Esophagus squamous epithelium (tissue), 5 donors: Measurements from ENCODE around the gene SORD. TPM values are rescaled to one million over a fixed set of nuclear protein-coding genes. Genes with fewer than 3 reads are reported as not detected.
"Not testable (repeated sequence)": the region's sequence is repeated elsewhere in the genome, so short reads cannot be mapped to it uniquely, and the experiment has no call there.

Experiments used
- DNase-seq: peaks from one replicate; lab custom pipeline; 2025; lab: John Stamatoyannopoulos, UW
- H3K27ac ChIP-seq, 4 donors: fragments of 200-600 bp; sonication (generic); one replicate each; pipeline ENCODE4 v1.5.1; 2016 to 2019; ENCODE audit warnings: mild to moderate bottlenecking in 1 of 4
- H3K27me3 ChIP-seq, 4 donors: fragments of 200-600 bp; sonication (generic); 1 replicate in 3 of 4; 2 replicates in 1 of 4; pipeline versions ENCODE4 v1.5.1 to v1.6.0; 2017 to 2021; ENCODE audit warnings: antibody characterized with exemption in 1 of 4
- H3K36me3 ChIP-seq, 3 donors: fragments of 200-600 bp; sonication (generic); one replicate each; pipeline ENCODE4 v1.5.1; 2016 to 2019
- H3K4me1 ChIP-seq, 3 donors: fragments of 200-600 bp; sonication (generic); one replicate each; pipeline ENCODE4 v1.5.1; 2017 to 2019
- H3K4me3 ChIP-seq, 4 donors: fragments of 200-600 bp; sonication (generic); 1 replicate in 3 of 4; 2 replicates in 1 of 4; pipeline ENCODE4 v1.5.1; 2016 to 2019; ENCODE audit warnings: mild to moderate bottlenecking in 2 of 4, moderate library complexity in 1 of 4
- H3K9me3 ChIP-seq, 3 donors: fragments of 200-600 bp; sonication (generic); one replicate each; pipeline ENCODE4 v1.5.1; 2016 to 2019
- POLR2A ChIP-seq, 4 donors: fragments of 450-650 bp; IDR thresholded peaks; one replicate each; pipeline ENCODE4 v1.6.1; 2017; ENCODE audit warnings: antibody characterized with exemption in 4 of 4, mild to moderate bottlenecking in 4 of 4, moderate library complexity in 3 of 4
- WGBS, 2 donors: methylation state at CpG; one replicate each; pipeline ENCODE4 v1.1.5; 2018; 5-methylcytosine and 5-hydroxymethylcytosine counted together
- intact Hi-C: fragments of 100-400 bp; cut with DNase I; formaldehyde crosslinking; loops from one replicate; pipeline ENCODE4 v1.15.0; 2022
- total RNA-seq, 4 donors: library from RNA; depleted of rRNA; stranded (reverse); fragments of >200 nt; gene quantifications; one replicate each; pipeline ENCODE4 v1.1.0, GENCODE V29; 2016
- TF ChIP-seq, protein P1 (sequence below), 6 experiments: fragments of 450-650 bp in 4 of 6; fragments of 200-600 bp in 2 of 6; sonication (generic) in 2 of 6; IDR thresholded peaks; one replicate each; pipeline ENCODE4 v1.5.1; 2016 to 2019; ENCODE audit warnings: antibody characterized with exemption in 6 of 6, mild to moderate bottlenecking in 4 of 6, moderate library complexity in 4 of 6
- donor health status: DM: yes; HTN: yes; CAD: no.

Gene SORD
- 10 to 100 TPM; 26.3 to 39.3 (median 31.0) TPM for total RNA-seq

DNA sequence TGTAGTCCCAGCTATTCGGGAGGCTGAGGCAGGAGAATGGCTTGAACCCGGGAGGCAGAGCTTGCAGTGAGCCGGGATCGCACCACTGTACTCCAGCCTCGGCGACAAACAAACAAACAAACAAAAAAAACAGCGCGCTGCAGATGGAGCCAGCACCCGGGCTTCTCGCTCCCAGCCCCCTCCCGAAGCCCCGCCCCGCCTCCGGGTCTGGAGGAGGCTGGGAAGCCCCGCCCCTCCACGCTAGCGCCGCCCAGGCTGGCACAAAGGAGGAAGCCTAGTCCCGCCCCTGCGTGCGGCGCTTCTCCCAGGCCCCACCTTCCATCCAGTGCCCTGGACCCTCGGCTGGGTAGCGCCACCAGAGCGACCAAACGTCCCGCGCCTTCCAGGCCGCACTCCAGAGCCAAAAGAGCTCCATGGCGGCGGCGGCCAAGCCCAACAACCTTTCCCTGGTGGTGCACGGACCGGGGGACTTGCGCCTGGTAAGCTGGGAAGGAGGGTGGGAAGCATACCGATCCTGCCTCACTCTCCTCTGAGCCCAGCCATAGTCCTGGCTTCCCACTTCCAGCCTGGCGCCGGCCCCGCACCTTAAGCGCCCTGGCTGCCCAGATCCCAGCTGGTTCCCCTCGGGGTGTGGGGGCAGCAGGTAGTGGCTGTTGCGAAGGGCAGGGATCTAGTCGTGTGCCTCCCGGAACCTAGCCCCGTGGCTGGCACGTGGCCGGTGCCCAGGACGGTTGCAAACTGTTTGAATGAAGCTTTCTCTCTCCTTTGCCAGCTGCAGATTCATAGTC, at the start of gene SORD:
Gene SORD (plus strand): TSS at position 325 of the 788 bp plus-strand sequence. CDS start 89 bp downstream, at position 414.
- peak; percentile 39 for DNase-seq
- TF ChIP-seq POLR2A (IDR thresholded peaks at IDR 0.05), result peak in 1 of 4 donors; percentile 39
- TF ChIP-seq, protein P1, sequence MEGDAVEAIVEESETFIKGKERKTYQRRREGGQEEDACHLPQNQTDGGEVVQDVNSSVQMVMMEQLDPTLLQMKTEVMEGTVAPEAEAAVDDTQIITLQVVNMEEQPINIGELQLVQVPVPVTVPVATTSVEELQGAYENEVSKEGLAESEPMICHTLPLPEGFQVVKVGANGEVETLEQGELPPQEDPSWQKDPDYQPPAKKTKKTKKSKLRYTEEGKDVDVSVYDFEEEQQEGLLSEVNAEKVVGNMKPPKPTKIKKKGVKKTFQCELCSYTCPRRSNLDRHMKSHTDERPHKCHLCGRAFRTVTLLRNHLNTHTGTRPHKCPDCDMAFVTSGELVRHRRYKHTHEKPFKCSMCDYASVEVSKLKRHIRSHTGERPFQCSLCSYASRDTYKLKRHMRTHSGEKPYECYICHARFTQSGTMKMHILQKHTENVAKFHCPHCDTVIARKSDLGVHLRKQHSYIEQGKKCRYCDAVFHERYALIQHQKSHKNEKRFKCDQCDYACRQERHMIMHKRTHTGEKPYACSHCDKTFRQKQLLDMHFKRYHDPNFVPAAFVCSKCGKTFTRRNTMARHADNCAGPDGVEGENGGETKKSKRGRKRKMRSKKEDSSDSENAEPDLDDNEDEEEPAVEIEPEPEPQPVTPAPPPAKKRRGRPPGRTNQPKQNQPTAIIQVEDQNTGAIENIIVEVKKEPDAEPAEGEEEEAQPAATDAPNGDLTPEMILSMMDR (IDR thresholded peaks at IDR 0.05), result peak in 1 of 6 experiments; percentile 6
- WGBS, 2 donors, result 1 to 9% methylated on average over 4 to 15 of the region's 48 CpGs
- Histone ChIP-seq H3K4me3 (peak within 1 kb of the TSS; percentile 70 to 87 (median 74)), H3K9me3 (no peaks in the 10 kb centered on the region), H3K4me1 (peaks cover 10 to 42% (median 13%) of the 10 kb centered on the region in 3 donors), H3K27ac (peak within 1 kb of the TSS; percentile 73 to 82 (median 78)), H3K36me3 (peaks cover 0 to 10% (median 0%) of the 10 kb centered on the region in 3 donors), H3K27me3 (peaks cover 0 to 27% (median 0%) of the 10 kb centered on the region in 4 donors)
- intact Hi-C loops, result no loop called here

DNA sequence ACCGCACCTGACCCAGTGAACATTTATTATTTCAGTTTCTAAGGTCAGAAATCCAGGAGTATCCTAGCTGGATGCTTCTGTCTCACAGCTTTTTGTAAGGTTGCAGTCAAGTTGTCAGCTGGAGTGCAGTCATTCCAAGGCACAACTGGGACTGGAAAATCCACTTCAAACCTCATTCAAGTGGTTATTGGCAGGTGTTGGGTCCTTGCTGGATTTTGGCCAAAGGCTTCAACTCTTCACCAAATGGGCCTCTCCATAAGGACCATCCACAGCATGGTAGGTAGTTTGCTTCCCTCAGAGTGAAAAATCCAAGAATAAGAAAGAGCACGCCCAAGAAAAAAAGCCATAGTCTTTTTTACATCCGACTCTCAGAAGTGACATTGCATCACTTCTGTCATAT, 46.8 kb upstream of the SORD start:
- intact Hi-C loops, H3K27me3 ChIP-seq, H3K4me1 ChIP-seq, H3K9me3 ChIP-seq, H3K36me3 ChIP-seq, H3K27ac ChIP-seq, H3K4me3 ChIP-seq, DNase-seq: not testable (repeated sequence)
- 80 to 90% methylated on average over 3 of the region's 3 CpGs for WGBS, 2 donors

DNA sequence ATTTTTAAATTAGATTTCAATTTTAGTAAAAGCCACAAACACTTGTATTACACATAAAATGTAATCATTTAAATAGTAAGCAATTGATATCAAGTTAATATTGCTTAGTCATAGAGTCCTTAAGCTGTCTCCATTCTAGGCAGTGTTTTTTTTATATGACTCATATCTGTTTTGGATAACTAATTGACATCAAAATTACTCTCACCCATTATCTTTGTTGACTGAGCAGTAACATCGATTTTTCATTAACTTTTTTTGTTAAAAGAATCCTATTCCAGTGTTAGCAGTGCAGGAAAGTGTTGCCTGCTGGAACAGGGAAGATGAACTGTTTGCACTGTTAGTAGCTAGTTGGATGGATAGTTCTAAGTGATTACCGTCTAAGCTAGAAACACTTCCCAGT, 45.2 kb upstream of the SORD start:
- H3K27ac ChIP-seq, H3K4me3 ChIP-seq, H3K36me3 ChIP-seq, DNase-seq, H3K9me3 ChIP-seq, H3K27me3 ChIP-seq, H3K4me1 ChIP-seq, intact Hi-C loops: not testable (repeated sequence)
- 38 to 49% methylated on average over 2 of the region's 2 CpGs for WGBS, 2 donors

DNA sequence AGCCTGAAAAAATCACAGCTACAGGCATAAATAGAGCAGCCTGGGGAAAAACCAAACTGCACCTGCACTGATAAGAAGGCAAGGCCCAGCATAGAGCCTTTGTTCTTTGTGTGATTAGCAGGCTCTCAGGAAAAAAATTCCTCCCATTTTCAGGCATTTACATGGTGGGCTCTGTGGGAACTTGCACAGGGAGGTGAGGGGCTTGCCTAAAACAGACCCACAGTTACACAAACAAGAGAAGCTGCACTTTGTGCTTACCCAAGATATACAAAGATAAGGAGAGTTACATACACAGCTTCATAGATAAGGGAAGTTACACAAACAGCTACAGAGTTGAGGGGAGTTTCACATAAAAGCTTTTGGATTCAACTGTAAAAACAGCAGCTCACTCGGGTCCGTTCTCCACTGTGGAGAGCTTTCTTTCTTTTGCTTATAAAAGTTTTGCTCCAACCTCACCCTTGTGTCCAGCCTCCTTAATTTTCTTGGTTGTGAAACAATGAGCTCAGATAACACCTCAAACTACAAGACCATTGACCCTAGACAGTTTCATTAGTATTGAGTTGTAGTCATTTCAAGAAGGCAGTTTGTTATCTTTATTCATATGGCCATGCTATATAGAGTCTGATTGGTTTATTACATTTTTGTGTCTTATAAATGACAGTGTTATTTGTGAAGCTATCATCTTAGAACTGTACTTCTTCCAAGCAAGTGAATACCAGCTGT, 43.2 kb upstream of the SORD start:
- H3K36me3 ChIP-seq, DNase-seq, H3K9me3 ChIP-seq, H3K4me1 ChIP-seq, H3K27ac ChIP-seq, H3K4me3 ChIP-seq, intact Hi-C loops, H3K27me3 ChIP-seq: not testable (repeated sequence)
- WGBS, 2 donors, result 20 to 53% methylated on average over 1 to 2 of the region's 2 CpGs

DNA sequence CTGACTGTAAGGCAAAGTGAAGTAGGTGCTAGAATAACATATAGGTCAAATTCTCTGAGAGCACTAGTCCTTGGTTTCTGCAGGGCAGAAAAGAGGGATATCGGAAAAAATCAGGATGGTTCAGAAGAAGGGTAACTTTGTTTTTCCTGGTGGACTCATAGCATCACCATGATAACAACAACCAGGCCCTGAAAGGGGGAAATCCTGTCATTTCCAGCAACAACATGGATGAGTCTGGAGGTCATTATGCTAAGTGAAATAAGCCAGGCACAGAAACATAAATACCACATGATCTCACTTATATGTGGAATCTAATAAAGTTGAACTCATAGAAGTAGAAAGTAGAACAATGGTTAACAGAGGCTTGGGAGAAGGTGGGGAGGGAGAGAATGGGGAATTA, 38.9 kb upstream of the SORD start:
- H3K9me3 ChIP-seq, H3K27me3 ChIP-seq, H3K4me3 ChIP-seq, H3K36me3 ChIP-seq, intact Hi-C loops, DNase-seq, H3K27ac ChIP-seq, H3K4me1 ChIP-seq: not testable (repeated sequence)
- WGBS, 2 donors, result 78 to 86% methylated on average over 1 of the region's 1 CpG

DNA sequence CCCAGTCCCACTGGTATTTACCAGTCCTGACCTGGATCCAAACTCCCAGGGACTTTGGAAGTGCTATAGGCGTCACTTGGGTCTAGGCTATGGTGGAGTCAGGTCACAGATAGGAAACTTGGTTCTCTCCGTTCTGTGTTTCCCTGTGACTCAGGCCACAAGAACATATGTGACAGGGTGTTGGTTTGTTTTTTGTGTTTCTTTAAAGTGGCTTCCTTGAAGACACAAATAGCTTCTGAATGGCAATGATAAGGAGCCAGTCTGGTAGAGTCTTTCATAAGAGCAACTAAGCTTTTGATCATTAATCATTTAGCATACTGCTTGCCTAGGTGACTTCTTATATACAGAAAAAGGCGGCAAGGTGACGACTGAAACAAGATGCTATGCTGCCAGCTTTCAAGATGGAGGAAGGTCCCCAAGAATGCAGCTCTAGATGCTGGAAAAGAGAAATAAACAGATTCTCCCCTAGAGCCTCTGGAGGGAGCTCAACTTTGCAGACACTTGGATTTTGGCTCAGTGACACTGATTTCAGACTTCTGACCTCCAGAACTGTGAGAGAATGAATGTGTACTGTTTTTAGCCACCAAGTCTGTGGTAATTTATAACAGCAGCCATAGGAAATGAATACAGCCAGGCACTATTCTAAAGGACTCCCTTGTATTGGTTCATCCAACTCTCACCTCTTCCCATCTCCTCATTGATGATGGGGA, 36.5 kb upstream of the SORD start:
- 78 to 81% methylated on average over 2 to 4 of the region's 4 CpGs for WGBS, 2 donors
- H3K27me3 ChIP-seq, H3K27ac ChIP-seq, H3K4me3 ChIP-seq, H3K36me3 ChIP-seq, intact Hi-C loops, DNase-seq, H3K4me1 ChIP-seq, H3K9me3 ChIP-seq: not testable (repeated sequence)

DNA sequence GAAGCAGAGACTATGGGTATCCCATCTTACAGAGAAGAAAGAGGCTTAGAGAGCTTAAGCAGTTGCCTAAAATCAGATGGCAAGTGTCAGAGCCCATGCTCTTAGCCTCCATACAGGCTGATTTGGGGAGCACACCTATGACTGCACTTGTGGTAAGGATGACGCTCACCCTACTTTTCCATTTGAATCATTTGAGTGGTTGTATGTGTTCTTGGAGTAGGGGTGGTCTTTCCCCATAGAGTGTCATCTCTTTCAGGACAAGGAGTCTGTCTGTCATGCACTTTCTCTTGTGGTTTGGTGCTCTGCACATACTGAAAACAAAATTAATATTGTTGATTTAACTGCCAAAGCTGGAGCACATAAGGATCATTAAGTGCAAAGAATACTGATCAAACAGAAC, 35.3 kb upstream of the SORD start:
- H3K27ac ChIP-seq, H3K9me3 ChIP-seq, DNase-seq, H3K27me3 ChIP-seq, H3K36me3 ChIP-seq, intact Hi-C loops, H3K4me1 ChIP-seq, H3K4me3 ChIP-seq: not testable (repeated sequence)
- WGBS, 2 donors, result no CpG with 5 or more reads among the region's 1 CpG

DNA sequence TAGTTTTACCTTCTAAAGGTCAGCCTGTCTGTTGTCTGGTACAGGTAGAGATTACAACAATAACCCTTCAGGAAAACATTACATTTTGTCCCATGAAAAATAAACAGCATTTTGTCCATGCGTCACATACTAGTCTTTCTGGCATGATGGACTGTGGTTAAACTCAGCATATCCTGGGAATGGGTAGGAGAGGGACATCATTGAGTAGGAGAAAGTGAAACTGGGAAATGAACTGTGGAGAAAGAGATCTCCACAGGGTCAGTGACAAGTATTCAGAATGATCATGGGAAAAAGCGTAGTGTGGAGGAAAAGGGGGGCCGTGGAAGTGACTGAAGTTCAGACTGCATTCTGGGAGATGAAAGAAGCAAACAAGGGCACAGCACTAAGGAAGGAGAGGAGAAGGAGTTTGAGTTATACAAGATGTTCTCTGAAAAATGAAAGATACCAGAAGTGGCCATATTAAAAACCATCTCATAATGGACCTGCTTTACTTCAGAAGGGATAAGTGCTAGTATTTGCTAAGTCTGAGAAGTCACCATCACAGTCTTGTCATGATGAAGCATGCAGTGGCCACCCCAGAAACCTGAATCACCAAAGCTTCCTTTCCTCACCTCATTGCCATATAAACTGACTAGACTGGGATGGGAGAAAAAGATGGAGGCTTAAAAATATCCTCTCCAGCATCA, 34.7 kb upstream of the SORD start:
- H3K36me3 ChIP-seq, DNase-seq, H3K27me3 ChIP-seq, H3K4me3 ChIP-seq, H3K9me3 ChIP-seq, H3K4me1 ChIP-seq, intact Hi-C loops, H3K27ac ChIP-seq: not testable (repeated sequence)
- 68 to 71% methylated on average over 1 to 2 of the region's 3 CpGs for WGBS, 2 donors

DNA sequence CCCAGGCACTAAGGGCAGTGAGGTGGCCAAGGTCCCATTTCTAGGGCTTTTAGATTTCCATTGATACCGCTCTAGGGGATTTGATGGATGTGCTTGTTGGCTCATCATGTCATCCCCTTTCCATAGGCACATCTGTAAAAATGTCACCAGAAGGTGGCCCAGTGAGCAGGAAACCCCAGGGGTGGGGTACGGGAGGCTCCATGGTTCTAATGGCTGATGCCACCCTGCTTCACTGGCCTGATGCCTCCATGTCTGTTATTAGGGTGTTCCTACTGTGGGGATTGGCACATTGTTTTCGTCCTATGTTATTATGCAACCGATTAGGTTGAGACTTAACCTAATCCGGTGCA, 34.1 kb upstream of the SORD start:
- intact Hi-C loops, DNase-seq, H3K27ac ChIP-seq, H3K4me1 ChIP-seq, H3K36me3 ChIP-seq, H3K4me3 ChIP-seq, H3K9me3 ChIP-seq, H3K27me3 ChIP-seq: not testable (repeated sequence)
- WGBS, 2 donors, result 69 to 100% methylated on average over 1 to 5 of the region's 5 CpGs

DNA sequence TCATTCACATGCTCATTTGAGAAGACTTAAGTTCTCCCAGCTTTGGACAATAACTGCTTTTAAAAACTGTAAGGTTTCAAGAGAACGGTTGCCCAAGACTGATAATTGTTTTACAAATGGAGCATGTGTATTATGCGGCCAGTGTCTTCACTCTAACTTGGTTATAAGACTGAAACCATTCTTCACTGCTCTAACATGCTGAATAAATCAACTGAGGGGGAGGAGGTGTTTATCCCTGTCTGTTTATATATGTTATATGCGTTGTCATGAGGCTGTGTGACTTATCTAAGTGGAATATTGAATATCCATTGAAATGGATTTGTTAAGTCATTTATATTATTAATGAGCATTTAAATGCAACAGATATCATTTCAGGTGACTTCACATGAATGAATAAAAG, 25.4 kb upstream of the SORD start:
- DNase-seq, H3K4me1 ChIP-seq, H3K4me3 ChIP-seq, intact Hi-C loops, H3K27me3 ChIP-seq, H3K9me3 ChIP-seq, H3K36me3 ChIP-seq, H3K27ac ChIP-seq: not testable (repeated sequence)
- WGBS, 2 donors, result 75 to 84% methylated on average over 3 of the region's 3 CpGs
